K562 (cell line): ENCODE measurements around the gene RAD51AP2. TPM values are rescaled to one million over a fixed set of nuclear protein-coding genes. Genes with fewer than 3 reads are reported as not detected.

Experiments used
- ARID2 ChIP-seq: fragments of 450-650 bp; IDR thresholded peaks from 2 replicates; pipeline ENCODE4 v1.6.1; 2017; ENCODE audit warnings: antibody characterized with exemption, mild to moderate bottlenecking
- CBX3 ChIP-seq, 2 experiments: IDR thresholded peaks; 1 replicate in 1 of 2; 2 replicates in 1 of 2; pipeline ENCODE4 v1.6.1; 2012; ENCODE audit warnings: inconsistent platforms in 2 of 2, low read length in 2 of 2, borderline replicate concordance in 1 of 2, control low read depth in 1 of 2
- CC2D1A ChIP-seq: fragments of 450-650 bp; IDR thresholded peaks from 2 replicates; pipeline ENCODE4 v1.6.1; 2017; ENCODE audit warnings: mild to moderate bottlenecking
- CXXC5 ChIP-seq: fragments of 250-450 bp; sonication (Bioruptor Pico); IDR thresholded peaks from 2 replicates; pipeline ENCODE4 v1.8.0; 2022; ENCODE audit warnings: inconsistent platforms, mild to moderate bottlenecking, moderate library complexity
- LEF1 ChIP-seq: fragments of 450-650 bp; IDR thresholded peaks from 2 replicates; pipeline ENCODE4 v1.6.1; 2016; ENCODE audit warnings: mild to moderate bottlenecking
- STAG1 ChIP-seq: sonication (generic); formaldehyde crosslinking; IDR thresholded peaks from 2 replicates; pipeline ENCODE4 v1.5.0; 2020; ENCODE audit warnings: missing genetic modification reagents, borderline replicate concordance
- TRIM24 ChIP-seq, 2 experiments: fragments of 450-650 bp; IDR thresholded peaks; 2 replicates each; pipeline ENCODE4 v1.6.1; 2016
- TRIM28 ChIP-seq: fragments of 450-650 bp; IDR thresholded peaks from 2 replicates; pipeline ENCODE4 v1.6.1; 2017
- polyA plus RNA-seq, 8 experiments: library from polyadenylated mRNA; depleted of rRNA in 4 of 8; stranded (reverse) in 5 of 8; unstranded in 3 of 8; fragments of >200 nt; fragmentation: Nextera tagmentation in 2 of 8; fragmentation: Illumina TruSeq in 1 of 8; extraction: Ambion mirVana in 2 of 8; extraction: Trizol in 1 of 8; gene quantifications; 2 replicates each; pipeline versions ENCODE4 v1.2.1 to v1.2.3, GENCODE V29; 2011 to 2014; ENCODE audit warnings: inconsistent platforms in 1 of 8, missing spikeins in 1 of 8
- total RNA-seq, 7 experiments: library from RNA; depleted of rRNA in 6 of 7; stranded (reverse); fragments of >200 nt in 6 of 7; fragmentation: Illumina TruSeq in 2 of 7; extraction: Trizol in 2 of 7; gene quantifications; 2 replicates each; pipeline versions ENCODE4 v1.2.1 to v1.2.3, GENCODE V29; 2011 to 2021; ENCODE audit warnings: low replicate concordance in 1 of 7
- TF ChIP-seq, protein P1 (sequence below), 2 experiments: fragments of 450-650 bp; IDR thresholded peaks; 2 replicates each; pipeline ENCODE4 v1.6.1; 2016; ENCODE audit warnings: mild to moderate bottlenecking in 2 of 2, borderline replicate concordance in 1 of 2, low read depth in 1 of 2, moderate library complexity in 1 of 2
- TF ChIP-seq, protein P2 (sequence below): fragments of 250-450 bp; sonication (Bioruptor Pico); IDR thresholded peaks from 2 replicates; pipeline ENCODE4 v1.4.0; 2020
- TF ChIP-seq, protein P3 (sequence below): sonication (generic); formaldehyde crosslinking; IDR thresholded peaks from 2 replicates; pipeline ENCODE4 v1.8.1; 2023; ENCODE audit warnings: mild to moderate bottlenecking, missing genetic modification reagents

Gene RAD51AP2
- total and polyA plus RNA-seq, 9 of the 15 experiments (the other 6 are each of a cell fraction or from before 2014, with no cell fraction given): 0.01 to 0.04 (median 0.04) TPM; not detected in 6

DNA sequence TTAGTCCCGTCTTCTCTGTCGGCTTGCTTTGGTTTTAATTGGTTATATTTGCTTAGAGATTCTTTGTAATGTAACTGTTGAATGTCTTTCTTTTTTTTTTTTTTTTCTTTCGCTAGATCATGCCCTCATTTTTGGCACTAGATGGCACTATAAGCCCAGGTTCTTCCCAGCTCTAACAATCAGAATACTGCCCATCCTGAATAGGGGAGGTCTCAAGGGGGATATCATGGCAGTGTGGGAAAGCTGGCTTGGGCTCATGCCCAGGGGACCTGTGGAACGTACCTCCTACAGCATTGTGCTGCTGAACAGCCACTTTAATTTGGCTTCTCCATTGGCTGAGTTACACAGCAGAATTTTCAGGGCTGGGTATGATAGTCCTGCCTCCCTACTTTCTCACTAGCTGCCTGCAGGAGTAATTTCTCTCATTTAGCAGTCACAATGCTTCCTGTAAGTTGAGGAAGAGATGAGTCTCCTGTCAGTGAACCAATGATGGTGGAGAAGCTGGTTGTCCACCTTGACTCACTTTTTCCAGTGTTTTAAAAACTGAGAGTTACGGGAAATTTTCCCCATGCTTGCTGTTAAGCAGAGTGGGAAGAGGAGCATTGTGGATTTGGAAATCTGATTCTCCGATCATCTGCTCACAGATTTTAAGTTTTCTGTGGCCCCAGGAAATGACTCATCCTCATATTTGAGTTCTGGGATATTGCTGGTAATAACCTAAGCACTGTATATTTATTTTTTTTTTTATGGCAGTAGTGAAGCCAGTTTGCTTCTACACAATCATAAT, 47.2 kb downstream of the RAD51AP2 start (continued):
- TF ChIP-seq, protein P1, sequence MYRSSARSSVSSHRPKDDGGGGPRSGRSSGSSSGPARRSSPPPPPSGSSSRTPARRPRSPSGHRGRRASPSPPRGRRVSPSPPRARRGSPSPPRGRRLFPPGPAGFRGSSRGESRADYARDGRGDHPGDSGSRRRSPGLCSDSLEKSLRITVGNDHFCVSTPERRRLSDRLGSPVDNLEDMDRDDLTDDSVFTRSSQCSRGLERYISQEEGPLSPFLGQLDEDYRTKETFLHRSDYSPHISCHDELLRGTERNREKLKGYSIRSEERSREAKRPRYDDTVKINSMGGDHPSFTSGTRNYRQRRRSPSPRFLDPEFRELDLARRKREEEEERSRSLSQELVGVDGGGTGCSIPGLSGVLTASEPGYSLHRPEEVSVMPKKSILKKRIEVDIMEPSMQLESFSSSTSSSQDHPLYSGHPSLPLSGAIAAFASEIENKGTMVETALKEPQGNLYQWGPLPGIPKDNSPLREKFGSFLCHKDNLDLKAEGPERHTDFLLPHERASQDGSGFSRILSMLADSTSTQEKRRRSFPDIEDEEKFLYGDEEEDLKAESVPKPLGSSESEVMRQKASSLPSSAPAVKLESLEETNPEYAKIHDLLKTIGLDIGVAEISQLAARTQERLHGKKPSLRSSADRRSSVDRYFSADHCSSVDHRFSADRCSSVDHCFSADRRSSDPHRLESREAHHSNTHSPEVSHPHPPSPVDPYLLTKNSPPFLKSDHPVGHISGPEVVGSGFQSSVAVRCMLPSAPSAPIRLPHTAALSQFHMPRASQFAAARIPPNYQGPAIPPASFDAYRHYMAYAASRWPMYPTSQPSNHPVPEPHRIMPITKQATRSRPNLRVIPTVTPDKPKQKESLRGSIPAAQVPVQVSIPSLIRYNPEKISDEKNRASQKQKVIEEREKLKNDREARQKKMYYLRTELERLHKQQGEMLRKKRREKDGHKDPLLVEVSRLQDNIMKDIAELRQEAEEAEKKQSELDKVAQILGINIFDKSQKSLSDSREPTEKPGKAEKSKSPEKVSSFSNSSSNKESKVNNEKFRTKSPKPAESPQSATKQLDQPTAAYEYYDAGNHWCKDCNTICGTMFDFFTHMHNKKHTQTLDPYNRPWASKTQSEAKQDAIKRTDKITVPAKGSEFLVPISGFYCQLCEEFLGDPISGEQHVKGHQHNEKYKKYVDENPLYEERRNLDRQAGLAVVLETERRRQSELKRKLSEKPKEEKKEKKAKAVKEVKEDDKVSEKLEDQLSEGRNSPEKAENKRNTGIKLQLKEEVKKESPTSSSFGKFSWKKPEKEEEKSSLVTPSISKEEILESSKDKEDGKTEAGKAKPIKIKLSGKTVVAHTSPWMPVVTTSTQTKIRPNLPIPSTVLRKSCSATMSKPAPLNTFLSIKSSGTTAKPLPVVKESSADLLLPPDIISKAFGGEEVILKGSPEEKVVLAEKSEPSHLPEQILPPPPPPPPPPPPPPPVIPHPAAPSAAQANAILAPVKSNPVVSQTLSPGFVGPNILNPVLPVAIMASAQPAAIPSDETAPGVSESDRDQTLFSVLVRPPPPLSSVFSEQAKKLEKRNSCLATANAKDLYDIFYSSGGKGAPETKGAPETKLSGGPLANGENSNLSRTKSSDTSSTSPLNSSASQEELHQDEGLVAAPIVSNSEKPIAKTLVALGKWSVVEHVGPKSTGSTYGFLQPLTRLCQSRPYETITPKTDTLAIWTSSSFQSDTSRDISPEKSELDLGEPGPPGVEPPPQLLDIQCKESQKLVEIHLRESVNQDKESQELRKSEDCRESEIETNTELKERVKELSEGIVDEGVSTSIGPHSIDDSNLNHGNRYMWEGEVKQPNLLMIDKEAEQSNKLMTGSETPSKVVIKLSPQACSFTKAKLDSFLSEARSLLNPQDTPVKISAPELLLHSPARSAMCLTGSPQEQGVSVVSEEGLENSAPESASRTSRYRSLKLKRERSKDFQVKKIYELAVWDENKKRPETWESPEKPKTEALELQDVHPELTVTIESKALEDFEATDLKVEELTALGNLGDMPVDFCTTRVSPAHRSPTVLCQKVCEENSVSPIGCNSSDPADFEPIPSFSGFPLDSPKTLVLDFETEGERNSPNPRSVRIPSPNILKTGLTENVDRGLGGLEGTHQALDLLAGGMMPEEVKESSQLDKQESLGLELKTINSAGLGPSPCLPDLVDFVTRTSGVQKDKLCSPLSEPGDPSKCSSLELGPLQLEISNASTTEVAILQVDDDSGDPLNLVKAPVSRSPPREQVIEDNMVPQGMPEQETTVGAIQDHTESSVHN (IDR thresholded peaks at IDR 0.05; ENCODE audit: borderline replicate concordance in 1 of 2, low read depth in 1 of 2): 0 out of 4 replicates have a peak, but pooled peaks of 1 of the 2 experiments have one; percentile 21
- TF ChIP-seq LEF1: 0 out of 2 replicates have a peak, but pooled peaks have one; percentile 18
- TF ChIP-seq, protein P2, sequence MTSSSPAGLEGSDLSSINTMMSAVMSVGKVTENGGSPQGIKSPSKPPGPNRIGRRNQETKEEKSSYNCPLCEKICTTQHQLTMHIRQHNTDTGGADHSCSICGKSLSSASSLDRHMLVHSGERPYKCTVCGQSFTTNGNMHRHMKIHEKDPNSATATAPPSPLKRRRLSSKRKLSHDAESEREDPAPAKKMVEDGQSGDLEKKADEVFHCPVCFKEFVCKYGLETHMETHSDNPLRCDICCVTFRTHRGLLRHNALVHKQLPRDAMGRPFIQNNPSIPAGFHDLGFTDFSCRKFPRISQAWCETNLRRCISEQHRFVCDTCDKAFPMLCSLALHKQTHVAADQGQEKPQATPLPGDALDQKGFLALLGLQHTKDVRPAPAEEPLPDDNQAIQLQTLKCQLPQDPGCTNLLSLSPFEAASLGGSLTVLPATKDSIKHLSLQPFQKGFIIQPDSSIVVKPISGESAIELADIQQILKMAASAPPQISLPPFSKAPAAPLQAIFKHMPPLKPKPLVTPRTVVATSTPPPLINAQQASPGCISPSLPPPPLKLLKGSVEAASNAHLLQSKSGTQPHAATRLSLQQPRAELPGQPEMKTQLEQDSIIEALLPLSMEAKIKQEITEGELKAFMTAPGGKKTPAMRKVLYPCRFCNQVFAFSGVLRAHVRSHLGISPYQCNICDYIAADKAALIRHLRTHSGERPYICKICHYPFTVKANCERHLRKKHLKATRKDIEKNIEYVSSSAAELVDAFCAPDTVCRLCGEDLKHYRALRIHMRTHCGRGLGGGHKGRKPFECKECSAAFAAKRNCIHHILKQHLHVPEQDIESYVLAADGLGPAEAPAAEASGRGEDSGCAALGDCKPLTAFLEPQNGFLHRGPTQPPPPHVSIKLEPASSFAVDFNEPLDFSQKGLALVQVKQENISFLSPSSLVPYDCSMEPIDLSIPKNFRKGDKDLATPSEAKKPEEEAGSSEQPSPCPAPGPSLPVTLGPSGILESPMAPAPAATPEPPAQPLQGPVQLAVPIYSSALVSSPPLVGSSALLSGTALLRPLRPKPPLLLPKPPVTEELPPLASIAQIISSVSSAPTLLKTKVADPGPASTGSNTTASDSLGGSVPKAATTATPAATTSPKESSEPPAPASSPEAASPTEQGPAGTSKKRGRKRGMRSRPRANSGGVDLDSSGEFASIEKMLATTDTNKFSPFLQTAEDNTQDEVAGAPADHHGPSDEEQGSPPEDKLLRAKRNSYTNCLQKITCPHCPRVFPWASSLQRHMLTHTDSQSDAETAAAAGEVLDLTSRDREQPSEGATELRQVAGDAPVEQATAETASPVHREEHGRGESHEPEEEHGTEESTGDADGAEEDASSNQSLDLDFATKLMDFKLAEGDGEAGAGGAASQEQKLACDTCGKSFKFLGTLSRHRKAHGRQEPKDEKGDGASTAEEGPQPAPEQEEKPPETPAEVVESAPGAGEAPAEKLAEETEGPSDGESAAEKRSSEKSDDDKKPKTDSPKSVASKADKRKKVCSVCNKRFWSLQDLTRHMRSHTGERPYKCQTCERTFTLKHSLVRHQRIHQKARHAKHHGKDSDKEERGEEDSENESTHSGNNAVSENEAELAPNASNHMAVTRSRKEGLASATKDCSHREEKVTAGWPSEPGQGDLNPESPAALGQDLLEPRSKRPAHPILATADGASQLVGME (CRISPR knock-in tag): no peak
- peak; percentile 83 for TF ChIP-seq ARID2
- peak; percentile 58; the same call in 1 of the 2 replicates for TF ChIP-seq CC2D1A
- peak in 1 of 2 experiments; percentile 43; a peak in 1 of 4 replicates for TF ChIP-seq TRIM24 (IDR thresholded peaks at IDR 0.05)
- peak; percentile 91; the same call in 1 of the 2 replicates for TF ChIP-seq TRIM28
- TF ChIP-seq CBX3 (IDR thresholded peaks at IDR 0.05; ENCODE audit: borderline replicate concordance in 1 of 2, low read length in 2 of 2): peak in 1 of 2 experiments; percentile 96; a peak in 2 of 3 replicates
- peak; percentile 62; the same call in 1 of the 2 replicates for TF ChIP-seq STAG1 (CRISPR knock-in tag)
- TF ChIP-seq CXXC5: no peak
- TF ChIP-seq, protein P3, sequence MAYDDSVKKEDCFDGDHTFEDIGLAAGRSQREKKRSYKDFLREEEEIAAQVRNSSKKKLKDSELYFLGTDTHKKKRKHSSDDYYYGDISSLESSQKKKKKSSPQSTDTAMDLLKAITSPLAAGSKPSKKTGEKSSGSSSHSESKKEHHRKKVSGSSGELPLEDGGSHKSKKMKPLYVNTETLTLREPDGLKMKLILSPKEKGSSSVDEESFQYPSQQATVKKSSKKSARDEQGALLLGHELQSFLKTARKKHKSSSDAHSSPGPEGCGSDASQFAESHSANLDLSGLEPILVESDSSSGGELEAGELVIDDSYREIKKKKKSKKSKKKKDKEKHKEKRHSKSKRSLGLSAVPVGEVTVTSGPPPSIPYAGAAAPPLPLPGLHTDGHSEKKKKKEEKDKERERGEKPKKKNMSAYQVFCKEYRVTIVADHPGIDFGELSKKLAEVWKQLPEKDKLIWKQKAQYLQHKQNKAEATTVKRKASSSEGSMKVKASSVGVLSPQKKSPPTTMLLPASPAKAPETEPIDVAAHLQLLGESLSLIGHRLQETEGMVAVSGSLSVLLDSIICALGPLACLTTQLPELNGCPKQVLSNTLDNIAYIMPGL (CRISPR knock-in tag): no peak
